Activated T-cell treated with anti-CD3 and anti-CD28 coated beads for 48 hours (primary cell): Measurements from ENCODE around the gene NEDD1.
A peak's percentile ranks its signal among the peaks of the same experiment; 100 is the strongest.

Source experiments
- DNase-seq: peaks from one replicate; pipeline ENCODE4 v3.0.0-alpha.2; 2020; ENCODE audit warnings: low read depth

NEDD1 gene

GRCh38 chr12:96902076-96902475 lies 5.0 kb upstream of the NEDD1 start:
- no peak for DNase-seq

- DNase-seq = no peak
Observed at GRCh38 chr12:96906498-96906848, 584 bp upstream of the NEDD1 start.

GRCh38 chr12:96907671-96908422 lies 790 bp downstream of the NEDD1 start:
- DNase-seq = peak; percentile 6

- DNase-seq = no peak
Observed at GRCh38 chr12:96908423-96908675, 1.3 kb downstream of the NEDD1 start.

- DNase-seq = no peak
Observed at GRCh38 chr12:96912261-96912660, 5.2 kb downstream of the NEDD1 start.

- no peak for DNase-seq
Observed at GRCh38 chr12:96912943-96913342, 5.9 kb downstream of the NEDD1 start.

- DNase-seq = no peak
Observed at GRCh38 chr12:96919510-96920210, 12.6 kb downstream of the NEDD1 start.

GRCh38 chr12:96948782-96949181 lies 41.7 kb downstream of the NEDD1 start:
- DNase-seq = no peak

GRCh38 chr12:96979532-96979931 lies 72.5 kb downstream of the NEDD1 start:
- no peak for DNase-seq

GRCh38 chr12:96980991-96981414 lies 73.9 kb downstream of the NEDD1 start:
- no peak for DNase-seq

GRCh38 chr12:96981911-96982310 lies 74.9 kb downstream of the NEDD1 start:
- DNase-seq = no peak

- DNase-seq = no peak
Observed at GRCh38 chr12:96982671-96983070, 75.6 kb downstream of the NEDD1 start.

GRCh38 chr12:96985515-96986362 lies 78.7 kb downstream of the NEDD1 start:
- DNase-seq = peak; percentile 46

GRCh38 chr12:96986883-96987523 lies 79.9 kb downstream of the NEDD1 start:
- DNase-seq = no peak

GRCh38 chr12:96988919-96989318 lies 81.9 kb downstream of the NEDD1 start:
- no peak for DNase-seq

- no peak for DNase-seq
Observed at GRCh38 chr12:96989916-96990315, 82.9 kb downstream of the NEDD1 start.

GRCh38 chr12:96994900-96995299 lies 87.8 kb downstream of the NEDD1 start:
- DNase-seq = no peak

GRCh38 chr12:96995861-96996260 lies 88.8 kb downstream of the NEDD1 start:
- no peak for DNase-seq

GRCh38 chr12:96997797-96998484 lies 90.9 kb downstream of the NEDD1 start:
- no peak for DNase-seq

GRCh38 chr12:97003276-97003675 lies 96.2 kb downstream of the NEDD1 start:
- DNase-seq = no peak
